ENCODE measurements around the gene POLL.

POLL gene

DNA sequence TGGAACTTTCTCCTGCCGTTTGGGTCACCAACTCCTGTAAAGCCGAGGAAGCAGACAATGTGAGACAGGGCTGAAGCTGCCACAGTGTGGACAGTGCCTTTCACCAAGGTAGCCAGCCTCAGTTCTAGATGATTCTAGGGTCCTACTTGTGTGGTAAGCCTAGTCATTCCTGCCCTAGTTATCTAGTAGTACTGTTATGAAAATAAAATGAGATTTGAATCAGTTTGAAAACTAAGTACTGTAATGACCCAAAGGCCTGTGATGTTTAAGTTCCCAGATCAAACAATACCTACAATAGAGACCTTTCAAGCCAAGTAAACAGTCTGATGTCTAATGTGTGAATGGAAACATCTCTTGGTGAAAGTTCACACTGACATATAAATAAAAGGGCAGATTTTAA is 37.1 kb downstream of the POLL start:
- Histone ChIP-seq H3K9me3 (replicated peaks in 1 of 11) (no peaks in the 10 kb centered on the region), H3K4me1 (peaks cover 0 to 5% (median 2%) of the 10 kb centered on the region in 10 experiments; a peak in 13 of 20 replicates), H3K4me3 (no peak overlapping the region), H3K27ac (no peak overlapping the region), H3K4me2 (no peak overlapping the region), H4K20me1 (no peaks in the 10 kb centered on the region), H3K9ac (no peak overlapping the region), H3K36me3 (peaks cover 14 to 52% (median 37%) of the 10 kb centered on the region in 11 experiments; a peak in 20 of 22 replicates), H3K27me3 (no peaks in the 10 kb centered on the region)
- no peak for TF ChIP-seq Cebpa-rat (IDR thresholded peaks at IDR 0.05)

GRCh38 chr10:101545898-101546297 is 42.2 kb downstream of the POLL start:
- Histone ChIP-seq H4K20me1 (no peaks in the 10 kb centered on the region), H3K4me2 (no peak overlapping the region), H3K9ac (no peak overlapping the region), H3K27ac (no peak overlapping the region), H3K4me1 (no peaks in the 10 kb centered on the region), H3K36me3 (peaks cover 4 to 43% (median 19%) of the 10 kb centered on the region in 11 experiments; a peak in 15 of 22 replicates), H3K4me3 (no peak overlapping the region), H3K9me3 (replicated peaks in 1 of 11) (no peaks in the 10 kb centered on the region), H3K27me3 (no peaks in the 10 kb centered on the region)
- TF ChIP-seq Cebpa-rat (IDR thresholded peaks at IDR 0.05), result no peak

- Histone ChIP-seq H3K9ac (no peak overlapping the region), H3K27ac (no peak overlapping the region), H3K4me1 (peaks cover 0 to 11% (median 0%) of the 10 kb centered on the region in 10 experiments; a peak in 4 of 20 replicates), H3K9me3 (replicated peaks in 1 of 11) (no peaks in the 10 kb centered on the region), H3K4me2 (no peak overlapping the region), H4K20me1 (no peaks in the 10 kb centered on the region), H3K36me3 (peaks cover 26 to 78% (median 38%) of the 10 kb centered on the region in 11 experiments), H3K27me3 (no peaks in the 10 kb centered on the region), H3K4me3 (no peak overlapping the region)
- no peak for TF ChIP-seq Cebpa-rat (IDR thresholded peaks at IDR 0.05)
These were observed 49.6 kb downstream of the POLL start for GRCh38 chr10:101538446-101538845.

DNA sequence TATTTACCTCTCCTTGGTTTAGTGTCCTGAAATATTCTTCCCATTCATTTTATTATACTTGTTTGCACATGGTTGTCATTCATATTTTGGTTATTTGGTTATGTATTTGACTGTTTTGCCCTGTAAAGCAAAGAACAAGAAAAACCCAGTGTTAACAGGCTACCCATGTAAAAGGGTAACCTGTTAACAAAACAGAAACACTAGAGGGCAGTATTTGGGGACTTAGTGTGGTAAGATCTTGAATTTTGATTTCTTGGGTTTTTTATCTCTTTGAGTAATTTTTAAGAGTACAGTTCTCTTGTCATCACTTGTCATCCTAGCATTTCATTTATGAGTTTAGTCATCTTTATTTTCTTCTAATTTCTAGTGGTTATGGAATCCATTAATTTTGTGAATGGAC is 51.3 kb downstream of the POLL start:
- Histone ChIP-seq H3K9me3 (replicated peaks in 1 of 11) (no peaks in the 10 kb centered on the region), H3K4me2 (no peak overlapping the region), H3K9ac (no peak overlapping the region), H3K4me3 (no peak overlapping the region), H3K27ac (no peak overlapping the region), H4K20me1 (no peaks in the 10 kb centered on the region), H3K36me3 (peaks cover 28 to 87% (median 46%) of the 10 kb centered on the region in 11 experiments), H3K27me3 (no peaks in the 10 kb centered on the region), H3K4me1 (peaks cover 0 to 11% (median 0%) of the 10 kb centered on the region in 10 experiments; a peak in 4 of 20 replicates)
- no peak for TF ChIP-seq Cebpa-rat (IDR thresholded peaks at IDR 0.05)

DNA sequence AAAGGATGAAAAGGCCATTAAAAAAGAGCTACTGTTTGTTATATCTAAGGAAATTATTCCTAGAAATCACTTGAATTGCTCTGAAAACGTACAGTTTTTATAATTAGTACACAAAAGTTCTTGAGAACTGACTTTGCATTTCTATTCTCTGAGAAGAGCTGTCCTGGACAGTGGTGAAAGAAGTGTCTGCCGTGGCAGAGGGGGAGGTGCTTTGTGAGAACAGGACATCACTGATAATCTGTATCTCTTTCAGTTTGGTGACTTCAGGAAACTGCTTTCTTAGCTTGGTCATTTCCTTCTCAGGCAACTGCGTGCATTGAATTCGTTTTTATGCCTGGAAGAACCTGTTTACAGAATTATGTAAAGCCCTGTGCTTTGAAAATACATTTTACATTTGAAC is 52.1 kb downstream of the POLL start:
- peaks cover 0 to 11% (median 0%) of the 10 kb centered on the region in 10 experiments; a peak in 4 of 20 replicates for H3K4me1 ChIP-seq
- no peaks in the 10 kb centered on the region for H4K20me1 ChIP-seq
- H3K9me3 ChIP-seq (replicated peaks in 1 of 11), result no peaks in the 10 kb centered on the region
- TF ChIP-seq Cebpa-rat (IDR thresholded peaks at IDR 0.05), result no peak
- no peak overlapping the region for H3K4me2 ChIP-seq
- H3K27ac ChIP-seq, result no peak overlapping the region
- no peak overlapping the region for H3K4me3 ChIP-seq
- H3K9ac ChIP-seq, result peak overlapping the region in 1 of 11 experiments; percentile 17; a peak in 1 of 22 replicates
- H3K36me3 ChIP-seq, result peaks cover 28 to 94% (median 46%) of the 10 kb centered on the region in 11 experiments
- H3K27me3 ChIP-seq, result no peaks in the 10 kb centered on the region

- Histone ChIP-seq H3K27me3 (no peaks in the 10 kb centered on the region), H3K4me2 (no peak overlapping the region), H3K4me3 (no peak overlapping the region), H3K27ac (no peak overlapping the region), H4K20me1 (no peaks in the 10 kb centered on the region), H3K9me3 (replicated peaks in 1 of 11) (no peaks in the 10 kb centered on the region), H3K36me3 (peaks cover 3 to 58% (median 25%) of the 10 kb centered on the region in 11 experiments; a peak in 21 of 22 replicates), H3K9ac (no peak overlapping the region), H3K4me1 (no peaks in the 10 kb centered on the region)
- TF ChIP-seq Cebpa-rat (IDR thresholded peaks at IDR 0.05), result no peak
These were observed 58.1 kb downstream of the POLL start for GRCh38 chr10:101529725-101530553.

- no peaks in the 10 kb centered on the region for H3K27me3 ChIP-seq
- no peak overlapping the region for H3K4me3 ChIP-seq
- no peak overlapping the region for H3K9ac ChIP-seq
- H3K36me3 ChIP-seq, result peaks cover 3 to 51% (median 21%) of the 10 kb centered on the region in 11 experiments; a peak in 21 of 22 replicates
- no peak for TF ChIP-seq Cebpa-rat (IDR thresholded peaks at IDR 0.05)
- no peak overlapping the region for H3K27ac ChIP-seq
- no peaks in the 10 kb centered on the region for H3K9me3 ChIP-seq (replicated peaks in 1 of 11)
- H3K4me1 ChIP-seq, result no peaks in the 10 kb centered on the region
- no peaks in the 10 kb centered on the region for H4K20me1 ChIP-seq
- H3K4me2 ChIP-seq, result no peak overlapping the region
These were observed 58.9 kb downstream of the POLL start for GRCh38 chr10:101529207-101529606.
